ENCODE data around the gene OSBPL9.

Gene OSBPL9

GRCh38 chr1:51612447-51612961 is 4.4 kb upstream of the OSBPL9 start:
- DNase-seq (ENCODE audit: extremely low read depth, insufficient read length): no peak
- TF ChIP-seq CTCF (IDR thresholded peaks at IDR 0.05; ENCODE audit: insufficient read depth, low read length, poor library complexity, severe bottlenecking): no peak
- no peaks in the 10 kb centered on the region for H3K36me3 ChIP-seq (ENCODE audit: control insufficient read depth, insufficient read depth, low read length)
- no peaks in the 10 kb centered on the region for H3K27me3 ChIP-seq (replicated peaks; ENCODE audit: control insufficient read depth, insufficient read depth, low read length)
- H3K4me3 ChIP-seq (replicated peaks; ENCODE audit: low read depth, low read length): no peak overlapping the region

GRCh38 chr1:51615780-51616291 is 1.1 kb upstream of the OSBPL9 start:
- no peak for TF ChIP-seq CTCF (IDR thresholded peaks at IDR 0.05; ENCODE audit: insufficient read depth, low read length, poor library complexity, severe bottlenecking)
- no peaks in the 10 kb centered on the region for H3K36me3 ChIP-seq (ENCODE audit: control insufficient read depth, insufficient read depth, low read length)
- H3K27me3 ChIP-seq (replicated peaks; ENCODE audit: control insufficient read depth, insufficient read depth, low read length): no peaks in the 10 kb centered on the region; the same call in 1 of the 2 replicates
- DNase-seq (ENCODE audit: extremely low read depth, insufficient read length): no peak
- H3K4me3 ChIP-seq (replicated peaks; ENCODE audit: low read depth, low read length): no peak overlapping the region

- DNase-seq (ENCODE audit: extremely low read depth, insufficient read length): no peak
- no peaks in the 10 kb centered on the region for H3K36me3 ChIP-seq (ENCODE audit: control insufficient read depth, insufficient read depth, low read length)
- H3K4me3 ChIP-seq (replicated peaks; ENCODE audit: low read depth, low read length): no peak overlapping the region; the same call in 1 of the 2 replicates
- H3K27me3 ChIP-seq (replicated peaks; ENCODE audit: control insufficient read depth, insufficient read depth, low read length): no peaks in the 10 kb centered on the region; the same call in 1 of the 2 replicates
- no peak for TF ChIP-seq CTCF (IDR thresholded peaks at IDR 0.05; ENCODE audit: insufficient read depth, low read length, poor library complexity, severe bottlenecking)
Observed at GRCh38 chr1:51616490-51616889, 402 bp upstream of the OSBPL9 start.

- Histone ChIP-seq H3K27me3 (replicated peaks; ENCODE audit: control insufficient read depth, insufficient read depth, low read length) (no peaks in the 10 kb centered on the region; the same call in 1 of the 2 replicates), H3K4me3 (replicated peaks; ENCODE audit: low read depth, low read length) (no peak overlapping the region), H3K36me3 (ENCODE audit: control insufficient read depth, insufficient read depth, low read length) (no peaks in the 10 kb centered on the region)
- no peak for DNase-seq (ENCODE audit: extremely low read depth, insufficient read length)
- TF ChIP-seq CTCF (IDR thresholded peaks at IDR 0.05; ENCODE audit: insufficient read depth, low read length, poor library complexity, severe bottlenecking): no peak
Observed at GRCh38 chr1:51618715-51619114, 1.8 kb downstream of the OSBPL9 start.

- H3K36me3 ChIP-seq (ENCODE audit: control insufficient read depth, insufficient read depth, low read length): no peaks in the 10 kb centered on the region
- TF ChIP-seq CTCF (IDR thresholded peaks at IDR 0.05; ENCODE audit: insufficient read depth, low read length, poor library complexity, severe bottlenecking): no peak
- H3K27me3 ChIP-seq (replicated peaks; ENCODE audit: control insufficient read depth, insufficient read depth, low read length): no peaks in the 10 kb centered on the region; the same call in 1 of the 2 replicates
- no peak overlapping the region for H3K4me3 ChIP-seq (replicated peaks; ENCODE audit: low read depth, low read length)
- DNase-seq (ENCODE audit: extremely low read depth, insufficient read length): no peak
Observed at GRCh38 chr1:51620470-51620869, 3.6 kb downstream of the OSBPL9 start.

GRCh38 chr1:51621161-51621560 is 4.3 kb downstream of the OSBPL9 start:
- DNase-seq (ENCODE audit: extremely low read depth, insufficient read length): no peak
- Histone ChIP-seq H3K36me3 (ENCODE audit: control insufficient read depth, insufficient read depth, low read length) (no peaks in the 10 kb centered on the region), H3K27me3 (replicated peaks; ENCODE audit: control insufficient read depth, insufficient read depth, low read length) (no peaks in the 10 kb centered on the region; the same call in 1 of the 2 replicates), H3K4me3 (replicated peaks; ENCODE audit: low read depth, low read length) (no peak overlapping the region)
- TF ChIP-seq CTCF (IDR thresholded peaks at IDR 0.05; ENCODE audit: insufficient read depth, low read length, poor library complexity, severe bottlenecking): no peak
